HG03045 (cell line): ENCODE data around the gene F13B.
"Not testable (repeated sequence)": the region's sequence is repeated elsewhere in the genome, so short reads cannot be mapped to it uniquely, and the experiment has no call there.

Experiments
- ATAC-seq: cut with Tn5 transposase; IDR thresholded peaks from one replicate; pipeline ENCODE4 v1.9.1; 2021; ENCODE audit warnings: mild to moderate bottlenecking, moderate library complexity; ENCODE audit not compliant: unreplicated experiment

Gene F13B

GRCh38 chr1:197042676-197043341 lies 24.3 kb downstream of the F13B start:
- ATAC-seq = no peak

GRCh38 chr1:197041486-197042353 lies 25.3 kb downstream of the F13B start:
- ATAC-seq = no peak

GRCh38 chr1:197036861-197037260 lies 30.2 kb downstream of the F13B start:
- ATAC-seq = no peak

- ATAC-seq = not testable (repeated sequence)
Observed at GRCh38 chr1:197034631-197035339, 32.3 kb downstream of the F13B start.

GRCh38 chr1:197029749-197030148 lies 37.3 kb downstream of the F13B start:
- no peak for ATAC-seq

- ATAC-seq = no peak
Observed at GRCh38 chr1:197027359-197027758, 39.7 kb downstream of the F13B start.

- no peak for ATAC-seq
Observed at GRCh38 chr1:197024460-197024859, 42.6 kb downstream of the F13B start.

- no peak for ATAC-seq
Observed at GRCh38 chr1:197021716-197022115, 45.3 kb downstream of the F13B start.

GRCh38 chr1:197017558-197018146 lies 49.4 kb downstream of the F13B start:
- ATAC-seq = no peak

GRCh38 chr1:197016751-197017150 lies 50.3 kb downstream of the F13B start:
- ATAC-seq = no peak

- ATAC-seq = no peak
Observed at GRCh38 chr1:197013234-197013633, 53.8 kb downstream of the F13B start.

GRCh38 chr1:197011614-197012013 lies 55.4 kb downstream of the F13B start:
- no peak for ATAC-seq

- ATAC-seq = no peak
Observed at GRCh38 chr1:197008861-197009260, 58.2 kb downstream of the F13B start.

- no peak for ATAC-seq
Observed at GRCh38 chr1:197003132-197003531, 63.9 kb downstream of the F13B start.

GRCh38 chr1:197001828-197002227 lies 65.2 kb downstream of the F13B start:
- no peak for ATAC-seq

GRCh38 chr1:196997423-196997822 lies 69.6 kb downstream of the F13B start:
- no peak for ATAC-seq

- no peak for ATAC-seq
Observed at GRCh38 chr1:196993916-196994315, 73.1 kb downstream of the F13B start.

GRCh38 chr1:196991919-196992651 lies 75.0 kb downstream of the F13B start:
- ATAC-seq = not testable (repeated sequence)
